GM18511 (cell line): ENCODE data around the gene RNU6-8.

ENCODE experiments used
- ATAC-seq: cut with Tn5 transposase; IDR thresholded peaks from one replicate; pipeline ENCODE4 v1.9.1; 2021; ENCODE audit warnings: mild to moderate bottlenecking, moderate library complexity; ENCODE audit not compliant: unreplicated experiment

Gene RNU6-8

GRCh38 chr14:32202998-32203882 is at the start of gene RNU6-8:
TSS of gene RNU6-8 (minus strand) at chr14:32203269.
- ATAC-seq = peak; percentile 66

GRCh38 chr14:32252030-32252670 is 49.1 kb upstream of the RNU6-8 start:
- peak; percentile 87 for ATAC-seq

- ATAC-seq = no peak
These were observed 48.5 kb upstream of the RNU6-8 start for GRCh38 chr14:32251530-32251929.

- no peak for ATAC-seq
These were observed 47.6 kb upstream of the RNU6-8 start for GRCh38 chr14:32250681-32251080.

- ATAC-seq = no peak
These were observed 46.7 kb upstream of the RNU6-8 start for GRCh38 chr14:32249780-32250179.

GRCh38 chr14:32249371-32249770 is 46.3 kb upstream of the RNU6-8 start:
- ATAC-seq = no peak

GRCh38 chr14:32246751-32247150 is 43.7 kb upstream of the RNU6-8 start:
- no peak for ATAC-seq

- ATAC-seq = no peak
These were observed 41.3 kb upstream of the RNU6-8 start for GRCh38 chr14:32244404-32244803.

- ATAC-seq = no peak
These were observed 30.2 kb upstream of the RNU6-8 start for GRCh38 chr14:32233260-32233659.

GRCh38 chr14:32232481-32232880 is 29.4 kb upstream of the RNU6-8 start:
- ATAC-seq = no peak

GRCh38 chr14:32230695-32231280 is 27.7 kb upstream of the RNU6-8 start:
- no peak for ATAC-seq

GRCh38 chr14:32230181-32230580 is 27.1 kb upstream of the RNU6-8 start:
- no peak for ATAC-seq

GRCh38 chr14:32226056-32226455 is 23.0 kb upstream of the RNU6-8 start:
- ATAC-seq = no peak

- no peak for ATAC-seq
These were observed 22.4 kb upstream of the RNU6-8 start for GRCh38 chr14:32225378-32225920.

GRCh38 chr14:32224737-32225377 is 21.8 kb upstream of the RNU6-8 start:
- no peak for ATAC-seq

GRCh38 chr14:32217301-32217700 is 14.2 kb upstream of the RNU6-8 start:
- ATAC-seq = no peak

- no peak for ATAC-seq
These were observed 9.8 kb upstream of the RNU6-8 start for GRCh38 chr14:32212833-32213232.

- no peak for ATAC-seq
These were observed 8.0 kb upstream of the RNU6-8 start for GRCh38 chr14:32211068-32211404.

- no peak for ATAC-seq
These were observed 6.4 kb upstream of the RNU6-8 start for GRCh38 chr14:32209471-32209870.

- ATAC-seq = no peak
These were observed 5.4 kb upstream of the RNU6-8 start for GRCh38 chr14:32208490-32208889.

- ATAC-seq = no peak
These were observed 3.5 kb upstream of the RNU6-8 start for GRCh38 chr14:32206552-32206951.
